ENCODE data around the gene NLGN2. TPM values are rescaled to one million over a fixed set of nuclear protein-coding genes. Genes with fewer than 3 reads are reported as not detected.

Gene NLGN2
- total and polyA plus RNA-seq, 4 donors, result 0.24 to 2.4 (median 0.90) TPM

- H3K27me3 ChIP-seq (ENCODE audit: control insufficient read depth in 4 of 4, insufficient read depth in 4 of 4, low read length in 3 of 4), result no peaks in the 10 kb centered on the region
- no peak overlapping the region for H3K4me3 ChIP-seq (ENCODE audit: low read depth in 1 of 3, low read length in 3 of 3)
- H3K4me1 ChIP-seq (ENCODE audit: control insufficient read depth in 4 of 4, insufficient read depth in 4 of 4, low read length in 3 of 4), result no peaks in the 10 kb centered on the region
- no peak for TF ChIP-seq NR2F2 (IDR thresholded peaks at IDR 0.05)
- no peak for TF ChIP-seq SP1 (IDR thresholded peaks at IDR 0.05)
- no peak for TF ChIP-seq JUND (IDR thresholded peaks at IDR 0.05)
- TF ChIP-seq HNF4A (conservative IDR thresholded peaks at IDR 0.05), result no peak
- TF ChIP-seq FOXA1 (IDR thresholded peaks at IDR 0.05), result no peak
- WGBS, result 93% methylated on average over 14 of the region's 14 CpGs
- no peak for DNase-seq (ENCODE audit: low spot score)
- H3K9ac ChIP-seq (ENCODE audit: low read depth in 1 of 2, low read length in 2 of 2), result no peak overlapping the region
- H3K9me3 ChIP-seq (ENCODE audit: control insufficient read depth in 4 of 4, low read length in 3 of 4), result no peaks in the 10 kb centered on the region
- H3K27ac ChIP-seq (ENCODE audit: low read depth in 1 of 2, low read length in 2 of 2), result no peak overlapping the region
- H3K36me3 ChIP-seq (ENCODE audit: control insufficient read depth in 4 of 4, insufficient read depth in 3 of 4, low read depth in 1 of 4, low read length in 3 of 4), result no peaks in the 10 kb centered on the region
Measured at GRCh38 chr17:7414837-7415236, 7.2 kb downstream of the NLGN2 start.

GRCh38 chr17:7415784-7416183 lies 8.1 kb downstream of the NLGN2 start:
- Histone ChIP-seq H3K36me3 (ENCODE audit: control insufficient read depth in 4 of 4, insufficient read depth in 3 of 4, low read depth in 1 of 4, low read length in 3 of 4) (no peaks in the 10 kb centered on the region), H3K9ac (ENCODE audit: low read depth in 1 of 2, low read length in 2 of 2) (no peak overlapping the region), H3K4me1 (ENCODE audit: control insufficient read depth in 4 of 4, insufficient read depth in 4 of 4, low read length in 3 of 4) (no peaks in the 10 kb centered on the region), H3K27me3 (ENCODE audit: control insufficient read depth in 4 of 4, insufficient read depth in 4 of 4, low read length in 3 of 4) (no peaks in the 10 kb centered on the region), H3K27ac (ENCODE audit: low read depth in 1 of 2, low read length in 2 of 2) (no peak overlapping the region), H3K9me3 (ENCODE audit: control insufficient read depth in 4 of 4, low read length in 3 of 4) (no peaks in the 10 kb centered on the region), H3K4me3 (ENCODE audit: low read depth in 1 of 3, low read length in 3 of 3) (no peak overlapping the region)
- no peak for DNase-seq (ENCODE audit: low spot score)
- 91% methylated on average over 23 of the region's 23 CpGs for WGBS
- no peak for TF ChIP-seq MAX (IDR thresholded peaks at IDR 0.05)
- no peak for TF ChIP-seq JUND (IDR thresholded peaks at IDR 0.05)
- TF ChIP-seq NR2F2 (IDR thresholded peaks at IDR 0.05), result no peak

- Histone ChIP-seq H3K27ac (ENCODE audit: low read depth in 1 of 2, low read length in 2 of 2) (no peak overlapping the region), H3K9me3 (ENCODE audit: control insufficient read depth in 4 of 4, low read length in 3 of 4) (no peaks in the 10 kb centered on the region), H3K36me3 (ENCODE audit: control insufficient read depth in 4 of 4, insufficient read depth in 3 of 4, low read depth in 1 of 4, low read length in 3 of 4) (no peaks in the 10 kb centered on the region), H3K4me3 (ENCODE audit: low read depth in 1 of 3, low read length in 3 of 3) (no peak overlapping the region), H3K9ac (ENCODE audit: low read depth in 1 of 2, low read length in 2 of 2) (no peak overlapping the region), H3K4me1 (ENCODE audit: control insufficient read depth in 4 of 4, insufficient read depth in 4 of 4, low read length in 3 of 4) (no peaks in the 10 kb centered on the region), H3K27me3 (ENCODE audit: control insufficient read depth in 4 of 4, insufficient read depth in 4 of 4, low read length in 3 of 4) (no peaks in the 10 kb centered on the region)
- TF ChIP-seq FOXA2 (IDR thresholded peaks at IDR 0.05), result no peak
- TF ChIP-seq JUND (IDR thresholded peaks at IDR 0.05), result no peak
- no peak for TF ChIP-seq ZBTB33 (IDR thresholded peaks at IDR 0.05)
- no peak for TF ChIP-seq RAD21 (IDR thresholded peaks at IDR 0.05)
- TF ChIP-seq YY1 (IDR thresholded peaks at IDR 0.05), result no peak
- TF ChIP-seq NR2F2 (IDR thresholded peaks at IDR 0.05), result no peak
- no peak for TF ChIP-seq TAF1 (conservative IDR thresholded peaks at IDR 0.05)
- no peak for TF ChIP-seq RXRA (IDR thresholded peaks at IDR 0.05)
- no peak for TF ChIP-seq ATF3 (IDR thresholded peaks at IDR 0.05)
- TF ChIP-seq EGR1 (IDR thresholded peaks at IDR 0.05; ENCODE audit: low read depth in 2 of 2), result no peak
- no peak for DNase-seq (ENCODE audit: low spot score)
- 81% methylated on average over 6 of the region's 6 CpGs for WGBS
Measured at GRCh38 chr17:7416323-7416722, 8.7 kb downstream of the NLGN2 start.
